Iris pigment epithelial cell (primary cell): ENCODE results near the gene H19.

Experiments
- DNase-seq: peaks from one replicate; pipeline ENCODE4 v3.0.0-alpha.2; 2011; ENCODE audit warnings: low read depth

H19 gene

DNA sequence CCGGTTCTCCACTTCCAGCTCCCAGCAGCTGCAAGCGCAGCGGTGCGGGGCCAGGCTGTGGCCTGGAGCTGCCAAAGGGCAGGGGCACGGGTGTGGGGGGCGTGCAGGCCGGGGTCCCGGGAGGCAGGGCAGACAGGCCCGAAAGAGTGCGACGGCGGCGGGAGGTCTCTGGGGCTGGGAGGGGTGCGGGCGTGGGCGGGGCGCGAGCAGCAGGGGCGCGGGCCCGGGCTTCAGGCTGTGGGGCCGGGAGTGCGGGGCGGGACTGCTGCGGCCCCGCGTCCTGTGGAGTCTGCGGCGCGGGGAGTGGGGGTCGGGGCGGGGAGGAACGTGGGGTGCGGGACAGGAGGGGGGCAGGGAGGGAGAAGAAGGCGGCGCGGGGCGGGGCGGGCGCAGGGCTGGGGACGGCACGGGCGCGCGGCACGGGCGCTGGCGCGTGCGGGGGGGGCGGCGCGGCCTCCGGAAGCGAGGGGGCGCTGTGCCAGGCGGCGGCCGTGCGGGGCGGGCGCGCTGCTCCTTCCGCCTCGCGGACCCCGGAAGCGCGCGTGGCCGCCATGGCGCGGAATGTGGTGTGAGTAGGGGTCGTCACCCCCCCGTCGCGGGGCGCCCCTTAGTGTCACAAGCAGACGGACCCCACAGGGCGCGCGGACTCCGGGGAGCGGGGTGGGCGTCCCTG is 50.7 kb downstream of the H19 start, which contains the start of gene MRPL23:
MRPL23 (plus strand) TSS at position 521 of the 673 bp plus-strand sequence; CDS start at position 552, 31 bp downstream.
- DNase-seq: no peak
